ENCODE measurements around the gene CRYAA.
"Not testable (repeated sequence)": the region's sequence is repeated elsewhere in the genome, so short reads cannot be mapped to it uniquely, and the experiment has no call there.

Gene CRYAA

GRCh38 chr21:43168708-43169107 is at the start of gene CRYAA:
TSS of gene CRYAA (plus strand) at chr21:43169008. CDS start at chr21:43169100, 92 bp downstream.
- not testable (repeated sequence) for DNase-seq

- DNase-seq, result not testable (repeated sequence)
These were observed 38.7 kb upstream of the CRYAA start for GRCh38 chr21:43130094-43130493.

GRCh38 chr21:43134520-43134919 is 34.3 kb upstream of the CRYAA start:
- DNase-seq, result not testable (repeated sequence)

- not testable (repeated sequence) for DNase-seq
These were observed 29.9 kb upstream of the CRYAA start for GRCh38 chr21:43138944-43139343.

GRCh38 chr21:43141407-43141806 is 27.4 kb upstream of the CRYAA start:
- not testable (repeated sequence) for DNase-seq

- DNase-seq, result not testable (repeated sequence)
These were observed 22.2 kb upstream of the CRYAA start for GRCh38 chr21:43146637-43147036.

- not testable (repeated sequence) for DNase-seq
These were observed 20.8 kb upstream of the CRYAA start for GRCh38 chr21:43147999-43148398.

GRCh38 chr21:43149344-43149743 is 19.5 kb upstream of the CRYAA start:
- DNase-seq, result not testable (repeated sequence)

GRCh38 chr21:43153601-43154000 is 15.2 kb upstream of the CRYAA start:
- DNase-seq, result not testable (repeated sequence)

- DNase-seq, result not testable (repeated sequence)
These were observed 9.3 kb upstream of the CRYAA start for GRCh38 chr21:43159279-43160175.

GRCh38 chr21:43161826-43162707 is 6.7 kb upstream of the CRYAA start:
- not testable (repeated sequence) for DNase-seq

GRCh38 chr21:43162708-43163205 is 6.1 kb upstream of the CRYAA start:
- not testable (repeated sequence) for DNase-seq

GRCh38 chr21:43164823-43165222 is 4.0 kb upstream of the CRYAA start:
- DNase-seq, result not testable (repeated sequence)

GRCh38 chr21:43165734-43166133 is 3.1 kb upstream of the CRYAA start:
- DNase-seq, result not testable (repeated sequence)

GRCh38 chr21:43169230-43169886 is 550 bp downstream of the CRYAA start:
- not testable (repeated sequence) for DNase-seq

GRCh38 chr21:43169891-43170290 is 1.1 kb downstream of the CRYAA start:
- not testable (repeated sequence) for DNase-seq

- DNase-seq, result not testable (repeated sequence)
These were observed 4.0 kb downstream of the CRYAA start for GRCh38 chr21:43172812-43173211.

- peak; percentile 22 to 49 for DNase-seq
These were observed 4.6 kb downstream of the CRYAA start for GRCh38 chr21:43173438-43173837.

- DNase-seq, result not testable (repeated sequence)
These were observed 5.1 kb downstream of the CRYAA start for GRCh38 chr21:43173930-43174329.

- not testable (repeated sequence) for DNase-seq
These were observed 6.2 kb downstream of the CRYAA start for GRCh38 chr21:43174998-43175397.

- not testable (repeated sequence) for DNase-seq
These were observed 7.8 kb downstream of the CRYAA start for GRCh38 chr21:43176621-43177020.

All from CD4-positive, alpha-beta T cell treated with Interferon alpha-2 for 1 hour (primary cell).